HT1080 (cell line): ENCODE data around the gene ARF1. TPM values are rescaled to one million over a fixed set of nuclear protein-coding genes. Genes with fewer than 3 reads are reported as not detected.
A peak's percentile ranks its signal among the peaks of the same experiment; 100 is the strongest.

Source experiments
- DNase-seq: peaks from one replicate; pipeline ENCODE4 v3.0.0-alpha.2; 2015; ENCODE audit warnings: low read depth
- total RNA-seq: library from RNA; depleted of rRNA; stranded (reverse); fragments of >200 nt; shearing (Covaris generic); gene quantifications from 2 replicates; pipeline ENCODE4 v1.2.3, GENCODE V29; 2014

Gene ARF1
- total RNA-seq, 1 experiment from 2014 or later = 355 TPM

- DNase-seq = no peak
Observed at GRCh38 chr1:228120351-228120750, 37.8 kb downstream of the ARF1 start.

- peak; percentile 83 for DNase-seq
Observed at GRCh38 chr1:228120857-228121489, 38.5 kb downstream of the ARF1 start.

GRCh38 chr1:228122921-228123441, 40.5 kb downstream of the ARF1 start:
- no peak for DNase-seq

GRCh38 chr1:228123505-228123904, 41.0 kb downstream of the ARF1 start:
- DNase-seq = no peak

GRCh38 chr1:228125185-228125584, 42.7 kb downstream of the ARF1 start:
- no peak for DNase-seq

- DNase-seq = no peak
Observed at GRCh38 chr1:228131766-228132165, 49.3 kb downstream of the ARF1 start.

- no peak for DNase-seq
Observed at GRCh38 chr1:228134591-228134990, 52.1 kb downstream of the ARF1 start.

GRCh38 chr1:228136901-228137300, 54.4 kb downstream of the ARF1 start:
- no peak for DNase-seq

GRCh38 chr1:228139406-228139930, 57.0 kb downstream of the ARF1 start:
- DNase-seq = no peak

GRCh38 chr1:228139931-228140723, 57.6 kb downstream of the ARF1 start, which contains the start of gene GUK1:
GUK1 (plus strand) TSS chr1:228140279; CDS start chr1:228140303, 24 bp downstream.
- peak; percentile 100 for DNase-seq

- no peak for DNase-seq
Observed at GRCh38 chr1:228140724-228141225, 58.3 kb downstream of the ARF1 start.

- DNase-seq = peak; percentile 59
Observed at GRCh38 chr1:228141226-228142044, 58.9 kb downstream of the ARF1 start.

GRCh38 chr1:228142155-228142691, 59.7 kb downstream of the ARF1 start:
- no peak for DNase-seq

- DNase-seq = no peak
Observed at GRCh38 chr1:228142701-228143136, 60.2 kb downstream of the ARF1 start.

- no peak for DNase-seq
Observed at GRCh38 chr1:228143480-228144192, 61.1 kb downstream of the ARF1 start.

GRCh38 chr1:228144193-228144992, 61.9 kb downstream of the ARF1 start:
- DNase-seq = no peak

GRCh38 chr1:228144993-228145343, 62.5 kb downstream of the ARF1 start:
- no peak for DNase-seq

GRCh38 chr1:228145463-228146416, 63.2 kb downstream of the ARF1 start:
- no peak for DNase-seq
